GM19438 (cell line): ENCODE measurements around the gene HCLS1.
"Not testable (repeated sequence)": the region's sequence is repeated elsewhere in the genome, so short reads cannot be mapped to it uniquely, and the experiment has no call there.

ENCODE experiments used
- ATAC-seq: cut with Tn5 transposase; IDR thresholded peaks from one replicate; pipeline ENCODE4 v1.9.1; 2021; ENCODE audit warnings: low read depth; ENCODE audit not compliant: unreplicated experiment

Gene HCLS1

DNA sequence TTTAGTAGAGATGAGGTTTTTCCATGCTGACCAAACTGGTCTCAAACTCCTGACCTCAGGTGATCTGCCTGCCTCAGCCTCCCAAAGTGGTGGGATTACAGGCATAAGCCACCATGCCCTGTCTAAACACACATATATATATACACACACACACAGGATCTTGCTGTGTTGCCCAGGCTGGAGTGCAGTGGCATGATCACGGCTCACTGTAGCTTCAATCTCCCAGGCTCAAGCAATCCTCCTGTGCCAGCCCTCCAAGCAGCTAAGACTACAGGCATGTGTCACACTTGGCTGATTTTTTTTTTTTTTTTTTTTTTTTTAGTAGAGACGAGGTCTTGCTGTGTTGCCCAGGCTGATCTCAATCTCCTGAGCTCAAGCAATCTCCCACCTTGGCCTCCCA lies 60.8 kb downstream of the HCLS1 start:
- not testable (repeated sequence) for ATAC-seq

DNA sequence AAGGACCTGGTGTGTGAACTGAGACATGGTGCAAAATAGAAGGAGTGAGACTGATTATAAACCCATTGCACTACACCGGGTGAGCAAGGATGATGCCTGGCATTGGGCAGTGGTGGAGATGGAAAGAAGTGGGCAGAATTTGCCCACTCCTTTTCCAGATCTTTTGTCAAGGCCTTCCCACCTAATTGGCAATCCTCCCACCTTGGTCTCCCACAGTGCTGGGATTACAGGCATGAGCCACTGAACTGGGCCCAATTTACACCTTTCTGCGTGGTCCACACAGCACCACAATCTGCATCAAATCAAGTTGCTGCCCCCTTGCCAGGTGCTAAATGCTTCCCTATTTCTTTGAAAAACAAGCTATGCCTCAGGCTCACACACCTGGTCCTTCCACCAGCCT lies 62.1 kb downstream of the HCLS1 start:
- ATAC-seq = no peak

DNA sequence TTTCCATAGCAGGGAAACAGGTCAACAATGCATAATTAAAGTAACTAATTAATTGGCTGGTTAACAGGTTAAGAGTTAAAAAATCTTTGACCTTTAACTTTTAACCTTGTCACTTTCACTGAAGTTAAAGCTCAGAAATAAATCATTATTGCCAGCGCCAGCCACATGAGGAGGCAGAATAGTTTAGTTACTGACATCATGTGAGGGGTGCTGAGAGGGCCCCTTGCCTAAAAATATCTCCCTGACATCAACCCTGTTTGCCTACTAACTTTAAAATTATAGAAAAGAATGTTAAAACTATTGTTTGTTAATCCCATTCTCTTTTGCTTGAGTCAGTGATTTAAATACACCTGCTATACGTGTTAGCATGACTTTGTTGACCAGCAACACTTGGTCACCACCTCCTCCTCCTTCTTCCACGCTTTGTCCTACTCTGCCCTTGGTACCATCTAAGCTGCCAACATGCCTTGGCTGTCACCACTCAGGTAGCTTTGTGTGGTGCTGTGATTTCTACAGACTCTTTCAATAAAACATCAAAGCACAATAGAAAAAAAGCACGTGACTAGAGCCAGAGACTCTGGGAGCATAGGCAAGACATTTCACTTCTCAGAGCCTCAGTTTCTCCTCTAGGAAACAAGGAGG lies 64.8 kb downstream of the HCLS1 start:
- ATAC-seq = no peak

DNA sequence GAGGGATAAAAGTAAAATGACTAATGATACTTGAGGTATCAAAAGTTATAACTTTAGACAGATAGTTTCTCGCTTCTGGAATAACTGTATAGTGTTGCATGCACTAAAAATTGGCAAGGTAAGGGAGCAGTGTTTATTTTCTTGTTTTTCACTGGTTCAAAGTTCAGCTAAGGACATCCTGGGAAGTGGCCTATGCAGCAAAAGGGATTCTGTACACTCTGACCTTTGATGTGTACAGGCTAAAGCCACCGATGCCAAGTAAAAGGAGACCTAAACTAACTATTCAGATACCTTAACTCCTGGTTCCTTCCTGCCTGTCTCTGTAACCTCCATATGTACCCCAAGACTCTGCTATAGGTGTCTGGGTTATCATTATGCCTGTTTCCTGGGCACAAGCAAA lies 65.9 kb downstream of the HCLS1 start:
- no peak for ATAC-seq

DNA sequence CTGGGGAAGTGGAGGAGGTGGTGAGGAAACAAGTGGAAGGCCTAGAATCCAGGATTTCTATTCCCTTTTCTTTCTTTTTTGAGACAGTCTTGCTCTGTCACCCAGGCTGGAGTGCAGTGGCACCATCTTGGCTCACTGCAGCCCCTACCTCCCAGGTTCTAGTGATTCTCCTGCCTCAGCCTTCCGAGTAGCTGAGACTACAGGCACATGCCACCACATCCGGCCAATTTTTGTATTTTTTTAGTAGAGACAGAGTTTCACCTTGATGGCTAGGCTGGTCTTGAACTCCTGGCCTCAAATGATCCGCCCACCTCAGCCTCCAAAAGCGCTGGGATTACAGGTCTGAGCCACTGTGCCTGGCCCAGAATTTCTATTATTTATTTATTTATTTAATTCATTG lies 66.9 kb downstream of the HCLS1 start:
- not testable (repeated sequence) for ATAC-seq

DNA sequence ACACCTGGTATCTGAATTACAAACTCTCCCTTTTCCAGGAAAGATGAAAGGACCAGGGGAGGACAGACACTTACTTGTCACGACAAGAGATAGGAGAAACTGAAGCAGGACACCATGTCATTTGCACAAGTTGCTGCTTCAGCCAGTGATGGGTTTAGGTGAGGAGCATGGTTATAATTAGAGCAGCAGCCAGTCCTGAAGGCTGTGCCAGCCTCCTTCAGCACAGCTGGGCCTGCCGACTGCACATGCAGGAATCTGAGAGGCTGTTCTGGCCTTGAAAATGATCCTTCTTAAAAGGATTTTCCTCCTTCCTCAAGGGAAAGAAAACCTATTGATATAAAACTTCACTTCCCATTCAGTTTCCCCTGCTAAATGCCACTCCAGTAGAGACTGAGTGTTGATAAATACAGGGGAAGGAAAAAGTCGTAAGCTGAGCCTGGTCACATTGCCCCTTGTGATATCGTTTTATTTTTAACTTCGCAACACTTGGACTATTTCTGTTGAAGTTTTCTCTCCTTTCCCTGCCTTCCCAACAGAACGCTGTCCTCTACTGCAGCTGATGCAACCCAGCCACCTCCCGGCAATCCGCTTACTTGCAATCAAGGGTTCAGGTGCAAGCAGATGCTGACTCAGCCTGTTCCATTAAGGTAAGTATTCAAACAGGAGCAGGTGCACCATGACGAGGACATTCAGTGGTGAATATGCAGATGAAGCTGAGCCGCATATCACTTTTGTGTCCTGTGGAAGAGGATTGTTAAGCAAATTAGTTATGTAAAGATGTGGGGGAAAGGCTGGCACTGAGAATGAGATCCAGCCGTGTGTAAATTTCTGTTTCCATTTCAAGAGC lies 67.6 kb downstream of the HCLS1 start, which contains the start of gene FBXO40:
Gene FBXO40, plus strand, starts transcription at position 524 of the 847 bp plus-strand sequence. CDS start 27,197 bp downstream, outside the sequence.
- ATAC-seq = no peak

DNA sequence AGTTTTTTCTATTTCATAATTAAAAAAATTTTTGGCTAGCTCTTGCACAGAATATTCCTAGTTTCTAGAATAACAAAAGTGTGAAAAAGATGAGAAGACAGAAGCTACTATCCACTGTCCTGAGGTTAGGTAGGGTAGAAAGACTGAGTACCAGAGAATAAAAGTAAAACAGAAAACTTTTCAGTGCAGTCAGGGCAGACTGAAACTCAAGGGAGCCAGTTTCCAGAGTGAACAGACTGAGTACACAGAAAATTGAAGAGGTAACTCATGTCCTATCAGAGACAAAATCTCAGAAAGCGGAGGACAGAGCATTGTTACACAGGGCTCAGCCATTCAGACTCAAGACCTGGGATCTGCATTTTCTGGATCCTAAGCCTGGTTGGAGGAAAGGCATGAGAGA lies 76.3 kb downstream of the HCLS1 start:
- no peak for ATAC-seq

DNA sequence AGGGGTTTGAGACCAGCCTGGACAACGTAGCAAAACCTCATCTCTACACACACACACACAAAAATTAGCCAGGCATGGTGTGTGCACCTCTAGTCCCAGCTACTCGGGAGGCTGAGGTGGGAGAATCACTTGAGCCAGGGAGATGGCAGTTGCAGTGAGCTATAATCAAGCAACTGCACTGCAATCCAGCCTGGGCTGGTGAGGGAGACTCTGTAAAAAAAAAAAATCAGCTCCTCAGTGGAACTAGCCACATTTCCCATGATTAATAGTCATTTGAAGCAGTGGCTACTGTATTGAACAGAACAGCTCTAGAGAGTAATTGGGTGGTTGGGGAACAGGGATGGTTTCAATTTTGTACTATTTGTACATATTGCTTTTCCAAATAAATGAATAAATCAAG lies 79.0 kb downstream of the HCLS1 start:
- no peak for ATAC-seq
